HG02981 (cell line): ENCODE data around the gene XRN2.

Source experiments
- ATAC-seq: cut with Tn5 transposase; IDR thresholded peaks from one replicate; pipeline ENCODE4 v1.9.1; 2021; ENCODE audit warnings: mild to moderate bottlenecking, moderate library complexity; ENCODE audit not compliant: unreplicated experiment

The XRN2 gene

GRCh38 chr20:21291026-21291425 lies 12.1 kb upstream of the XRN2 start:
- no peak for ATAC-seq

- no peak for ATAC-seq
Measured at GRCh38 chr20:21294755-21295154, 8.4 kb upstream of the XRN2 start.

GRCh38 chr20:21301940-21302663 lies 1.0 kb upstream of the XRN2 start:
- ATAC-seq, result no peak

- peak; percentile 31 for ATAC-seq
Measured at GRCh38 chr20:21302664-21303060, 469 bp upstream of the XRN2 start.

GRCh38 chr20:21303872-21304586 lies 898 bp downstream of the XRN2 start:
- ATAC-seq, result peak; percentile 4

GRCh38 chr20:21308340-21308739 lies 5.2 kb downstream of the XRN2 start:
- no peak for ATAC-seq

- ATAC-seq, result no peak
Measured at GRCh38 chr20:21309678-21310467, 6.7 kb downstream of the XRN2 start.

GRCh38 chr20:21312813-21313474 lies 9.8 kb downstream of the XRN2 start:
- no peak for ATAC-seq

- ATAC-seq, result no peak
Measured at GRCh38 chr20:21315138-21315537, 12.0 kb downstream of the XRN2 start.

GRCh38 chr20:21322083-21322710 lies 19.1 kb downstream of the XRN2 start:
- no peak for ATAC-seq

- no peak for ATAC-seq
Measured at GRCh38 chr20:21322921-21323331, 19.8 kb downstream of the XRN2 start.

- ATAC-seq, result no peak
Measured at GRCh38 chr20:21323640-21324039, 20.5 kb downstream of the XRN2 start.

GRCh38 chr20:21324126-21324525 lies 21.0 kb downstream of the XRN2 start:
- no peak for ATAC-seq

GRCh38 chr20:21325296-21325695 lies 22.2 kb downstream of the XRN2 start:
- no peak for ATAC-seq

- no peak for ATAC-seq
Measured at GRCh38 chr20:21326700-21327099, 23.6 kb downstream of the XRN2 start.

GRCh38 chr20:21336455-21337151 lies 33.5 kb downstream of the XRN2 start:
- no peak for ATAC-seq

GRCh38 chr20:21338291-21338690 lies 35.2 kb downstream of the XRN2 start:
- no peak for ATAC-seq

- no peak for ATAC-seq
Measured at GRCh38 chr20:21339499-21339898, 36.4 kb downstream of the XRN2 start.

- no peak for ATAC-seq
Measured at GRCh38 chr20:21340991-21341697, 38.0 kb downstream of the XRN2 start.
